ENCODE results near the gene KMT5B. TPM values are rescaled to one million over a fixed set of nuclear protein-coding genes. Genes with fewer than 3 reads are reported as not detected.

The KMT5B gene
- total and polyA plus RNA-seq, 2 of the 13 experiments (the other 11 are each of a cell fraction or from before 2014, with no cell fraction given): 17.6 to 23.7 TPM

- TF ChIP-seq ZNF781 (CRISPR knock-in tag; IDR thresholded peaks at IDR 0.05; ENCODE audit: borderline replicate concordance, not compliant biosample characterization) (no peak), JARID2 (CRISPR knock-in tag; IDR thresholded peaks at IDR 0.05; ENCODE audit: insufficient replicate concordance) (no peak), ZFP36L2 (CRISPR knock-in tag; IDR thresholded peaks at IDR 0.05) (no peak), ARHGAP35 (CRISPR knock-in tag; IDR thresholded peaks at IDR 0.05; ENCODE audit: borderline replicate concordance) (no peak), PPARG (CRISPR knock-in tag; conservative IDR thresholded peaks at IDR 0.05) (peak; percentile 78), HMGA1 (CRISPR knock-in tag; conservative IDR thresholded peaks at IDR 0.05) (no peak), ZNF660 (CRISPR knock-in tag; IDR thresholded peaks at IDR 0.05; ENCODE audit: borderline replicate concordance, low read depth) (no peak), ZNF180 (CRISPR knock-in tag; IDR thresholded peaks at IDR 0.05; ENCODE audit: borderline replicate concordance, low read depth) (no peak), ZNF839 (CRISPR knock-in tag; IDR thresholded peaks at IDR 0.05; ENCODE audit: borderline replicate concordance) (no peak), RFX5 (IDR thresholded peaks at IDR 0.05; ENCODE audit: low read depth, low read length) (no peak), ZNF616 (CRISPR knock-in tag; IDR thresholded peaks at IDR 0.05; ENCODE audit: low read depth) (0 out of 2 replicates have a peak, but pooled peaks have one; percentile 54), ZNF672 (CRISPR knock-in tag; IDR thresholded peaks at IDR 0.05) (no peak), MIXL1 (CRISPR knock-in tag; IDR thresholded peaks at IDR 0.05) (peak; percentile 84), ZEB1 (IDR thresholded peaks at IDR 0.05; ENCODE audit: insufficient replicate concordance, low read depth) (no peak), ZNF121 (CRISPR knock-in tag; IDR thresholded peaks at IDR 0.05) (peak; percentile 55; the same call in 1 of the 2 replicates), ZNF878 (CRISPR knock-in tag; IDR thresholded peaks at IDR 0.05) (no peak), ZNF44 (CRISPR knock-in tag; IDR thresholded peaks at IDR 0.05) (no peak), LCORL (IDR thresholded peaks at IDR 0.05) (no peak), LCORL (CRISPR knock-in tag; IDR thresholded peaks at IDR 0.05) (peak; percentile 93), ZNF678 (CRISPR knock-in tag; IDR thresholded peaks at IDR 0.05) (no peak), WIZ (CRISPR knock-in tag; IDR thresholded peaks at IDR 0.05) (peak; percentile 63; the same call in 1 of the 2 replicates), HNRNPL (IDR thresholded peaks at IDR 0.05; ENCODE audit: low read depth, low read length) (peak; percentile 95), GTF2F1 (IDR thresholded peaks at IDR 0.05; ENCODE audit: low read length) (0 out of 2 replicates have a peak, but pooled peaks have one; percentile 42), ZNF546 (CRISPR knock-in tag; conservative IDR thresholded peaks at IDR 0.05) (no peak; the same call in 1 of the 2 replicates), ZNF770 (CRISPR knock-in tag; IDR thresholded peaks at IDR 0.05) (peak; percentile 76)
- TF ChIP-seq, protein P1, sequence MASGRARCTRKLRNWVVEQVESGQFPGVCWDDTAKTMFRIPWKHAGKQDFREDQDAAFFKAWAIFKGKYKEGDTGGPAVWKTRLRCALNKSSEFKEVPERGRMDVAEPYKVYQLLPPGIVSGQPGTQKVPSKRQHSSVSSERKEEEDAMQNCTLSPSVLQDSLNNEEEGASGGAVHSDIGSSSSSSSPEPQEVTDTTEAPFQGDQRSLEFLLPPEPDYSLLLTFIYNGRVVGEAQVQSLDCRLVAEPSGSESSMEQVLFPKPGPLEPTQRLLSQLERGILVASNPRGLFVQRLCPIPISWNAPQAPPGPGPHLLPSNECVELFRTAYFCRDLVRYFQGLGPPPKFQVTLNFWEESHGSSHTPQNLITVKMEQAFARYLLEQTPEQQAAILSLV (CRISPR knock-in tag; IDR thresholded peaks at IDR 0.05; ENCODE audit: borderline replicate concordance): peak; percentile 61
- TF ChIP-seq, protein P2, sequence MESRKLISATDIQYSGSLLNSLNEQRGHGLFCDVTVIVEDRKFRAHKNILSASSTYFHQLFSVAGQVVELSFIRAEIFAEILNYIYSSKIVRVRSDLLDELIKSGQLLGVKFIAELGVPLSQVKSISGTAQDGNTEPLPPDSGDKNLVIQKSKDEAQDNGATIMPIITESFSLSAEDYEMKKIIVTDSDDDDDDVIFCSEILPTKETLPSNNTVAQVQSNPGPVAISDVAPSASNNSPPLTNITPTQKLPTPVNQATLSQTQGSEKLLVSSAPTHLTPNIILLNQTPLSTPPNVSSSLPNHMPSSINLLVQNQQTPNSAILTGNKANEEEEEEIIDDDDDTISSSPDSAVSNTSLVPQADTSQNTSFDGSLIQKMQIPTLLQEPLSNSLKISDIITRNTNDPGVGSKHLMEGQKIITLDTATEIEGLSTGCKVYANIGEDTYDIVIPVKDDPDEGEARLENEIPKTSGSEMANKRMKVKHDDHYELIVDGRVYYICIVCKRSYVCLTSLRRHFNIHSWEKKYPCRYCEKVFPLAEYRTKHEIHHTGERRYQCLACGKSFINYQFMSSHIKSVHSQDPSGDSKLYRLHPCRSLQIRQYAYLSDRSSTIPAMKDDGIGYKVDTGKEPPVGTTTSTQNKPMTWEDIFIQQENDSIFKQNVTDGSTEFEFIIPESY (CRISPR knock-in tag; IDR thresholded peaks at IDR 0.05): peak; percentile 59; the same call in 1 of the 2 replicates
Measured at GRCh38 chr11:68146704-68147474, 66.2 kb downstream of the KMT5B start (continued).

Measured in HepG2 (cell line).